Activated CD8-positive, alpha-beta memory T cell treated with anti-CD3 and anti-CD28 coated beads, Interleukin-2, amount 50 U/mL, for 24 hours (primary cell): ENCODE results near the gene OR4F6.
"Not testable (repeated sequence)": the region's sequence is repeated elsewhere in the genome, so short reads cannot be mapped to it uniquely, and the experiment has no call there.

Experiments used
- DNase-seq: peaks from one replicate; pipeline ENCODE4 v3.0.0-alpha.2; 2020; ENCODE audit errors: extremely low read depth

Gene OR4F6

GRCh38 chr15:101803209-101803608 lies at the start of gene OR4F6:
OR4F6 (plus strand) TSS chr15:101803509; CDS start chr15:101805720, 2,211 bp downstream.
- no peak for DNase-seq

- DNase-seq = not testable (repeated sequence)
These were observed 38.5 kb upstream of the OR4F6 start for GRCh38 chr15:101764669-101765339.

GRCh38 chr15:101765340-101765671 lies 38.0 kb upstream of the OR4F6 start:
- not testable (repeated sequence) for DNase-seq

- no peak for DNase-seq
These were observed 37.4 kb upstream of the OR4F6 start for GRCh38 chr15:101765772-101766456.

GRCh38 chr15:101767083-101767640 lies 36.1 kb upstream of the OR4F6 start:
- not testable (repeated sequence) for DNase-seq

- DNase-seq = no peak
These were observed 30.4 kb upstream of the OR4F6 start for GRCh38 chr15:101772921-101773320.

GRCh38 chr15:101773496-101774100 lies 29.7 kb upstream of the OR4F6 start:
- no peak for DNase-seq

GRCh38 chr15:101775136-101775535 lies 28.2 kb upstream of the OR4F6 start:
- DNase-seq = no peak

- DNase-seq = not testable (repeated sequence)
These were observed 24.7 kb upstream of the OR4F6 start for GRCh38 chr15:101778576-101778975.

GRCh38 chr15:101780225-101780624 lies 23.1 kb upstream of the OR4F6 start:
- DNase-seq = not testable (repeated sequence)

- no peak for DNase-seq
These were observed 21.4 kb upstream of the OR4F6 start for GRCh38 chr15:101781928-101782327.

- no peak for DNase-seq
These were observed 18.7 kb upstream of the OR4F6 start for GRCh38 chr15:101784644-101785043.

GRCh38 chr15:101786422-101786821 lies 16.9 kb upstream of the OR4F6 start:
- DNase-seq = not testable (repeated sequence)

GRCh38 chr15:101788001-101788400 lies 15.3 kb upstream of the OR4F6 start:
- DNase-seq = not testable (repeated sequence)

GRCh38 chr15:101788503-101789269 lies 14.6 kb upstream of the OR4F6 start:
- DNase-seq = not testable (repeated sequence)

GRCh38 chr15:101790748-101791147 lies 12.6 kb upstream of the OR4F6 start:
- not testable (repeated sequence) for DNase-seq

- not testable (repeated sequence) for DNase-seq
These were observed 9.3 kb upstream of the OR4F6 start for GRCh38 chr15:101793981-101794380.

GRCh38 chr15:101795455-101795854 lies 7.9 kb upstream of the OR4F6 start:
- DNase-seq = no peak

GRCh38 chr15:101799665-101800064 lies 3.6 kb upstream of the OR4F6 start:
- no peak for DNase-seq

GRCh38 chr15:101801048-101801447 lies 2.3 kb upstream of the OR4F6 start:
- no peak for DNase-seq

GRCh38 chr15:101803676-101804075 lies 367 bp downstream of the OR4F6 start:
- DNase-seq = no peak

- no peak for DNase-seq
These were observed 1.1 kb downstream of the OR4F6 start for GRCh38 chr15:101804375-101804774.
